ENCODE measurements around the gene COTL1. TPM values are rescaled to one million over a fixed set of nuclear protein-coding genes. Genes with fewer than 3 reads are reported as not detected.
A peak's percentile ranks its signal among the peaks of the same experiment; 100 is the strongest.

Gene COTL1
- total and polyA plus RNA-seq, 12 donors: 6.4 to 72.9 (median 9.7) TPM

DNA sequence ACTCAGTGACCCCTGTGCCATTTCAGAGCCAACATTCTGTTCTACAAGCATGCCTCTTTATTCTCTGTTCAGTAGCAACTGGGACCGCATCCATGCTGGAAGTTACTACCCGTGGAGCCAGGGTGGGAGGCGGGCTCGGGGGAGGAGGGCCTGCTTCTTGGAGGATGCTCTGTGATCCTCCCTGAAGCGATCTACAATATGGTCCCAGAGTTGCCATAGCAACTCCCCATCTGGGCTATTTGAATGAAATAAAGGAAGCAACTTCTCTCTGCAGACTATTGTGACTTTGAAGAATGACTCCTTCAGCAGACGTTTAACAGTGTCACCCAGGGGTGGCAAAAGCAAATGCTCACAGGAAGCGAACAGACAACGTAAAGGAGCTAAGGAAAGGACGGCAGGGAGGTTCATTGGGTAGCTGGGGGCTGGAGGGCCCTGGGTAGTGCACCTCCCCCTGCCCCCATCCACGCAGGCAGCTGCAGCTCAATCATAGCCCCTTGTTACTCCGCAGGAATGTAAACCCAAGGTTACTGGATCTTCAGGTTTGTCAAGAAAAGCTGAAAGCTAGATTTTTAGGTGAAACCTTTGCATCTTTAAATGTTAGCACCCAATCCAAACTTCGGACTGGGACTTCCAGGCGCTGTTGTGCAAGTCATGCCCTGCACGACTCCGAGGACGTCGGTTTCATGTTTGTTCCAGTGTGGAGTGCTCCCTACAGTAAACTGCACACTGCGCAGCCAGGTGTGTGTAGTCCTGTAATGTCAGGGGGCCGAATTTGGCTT, 62.3 kb downstream of the COTL1 start:
- Histone ChIP-seq H3K4me1 (peaks cover 0 to 4% (median 0%) of the 10 kb centered on the region in 9 donors), H3K4me3 (no peak overlapping the region), H3K36me3 (no peaks in the 10 kb centered on the region), H3K27me3 (peaks cover 0 to 37% (median 13%) of the 10 kb centered on the region in 7 donors), H3K27ac (no peak overlapping the region), H3K9me3 (no peaks in the 10 kb centered on the region)
- no peak for ATAC-seq
- TF ChIP-seq, protein P1, sequence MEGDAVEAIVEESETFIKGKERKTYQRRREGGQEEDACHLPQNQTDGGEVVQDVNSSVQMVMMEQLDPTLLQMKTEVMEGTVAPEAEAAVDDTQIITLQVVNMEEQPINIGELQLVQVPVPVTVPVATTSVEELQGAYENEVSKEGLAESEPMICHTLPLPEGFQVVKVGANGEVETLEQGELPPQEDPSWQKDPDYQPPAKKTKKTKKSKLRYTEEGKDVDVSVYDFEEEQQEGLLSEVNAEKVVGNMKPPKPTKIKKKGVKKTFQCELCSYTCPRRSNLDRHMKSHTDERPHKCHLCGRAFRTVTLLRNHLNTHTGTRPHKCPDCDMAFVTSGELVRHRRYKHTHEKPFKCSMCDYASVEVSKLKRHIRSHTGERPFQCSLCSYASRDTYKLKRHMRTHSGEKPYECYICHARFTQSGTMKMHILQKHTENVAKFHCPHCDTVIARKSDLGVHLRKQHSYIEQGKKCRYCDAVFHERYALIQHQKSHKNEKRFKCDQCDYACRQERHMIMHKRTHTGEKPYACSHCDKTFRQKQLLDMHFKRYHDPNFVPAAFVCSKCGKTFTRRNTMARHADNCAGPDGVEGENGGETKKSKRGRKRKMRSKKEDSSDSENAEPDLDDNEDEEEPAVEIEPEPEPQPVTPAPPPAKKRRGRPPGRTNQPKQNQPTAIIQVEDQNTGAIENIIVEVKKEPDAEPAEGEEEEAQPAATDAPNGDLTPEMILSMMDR (IDR thresholded peaks at IDR 0.05): no peak
- no peak for DNase-seq
- intact Hi-C loops (cut with DNase I): no loop called here
- WGBS, 2 donors: 60% methylated on average over 19 of the region's 19 CpGs

DNA sequence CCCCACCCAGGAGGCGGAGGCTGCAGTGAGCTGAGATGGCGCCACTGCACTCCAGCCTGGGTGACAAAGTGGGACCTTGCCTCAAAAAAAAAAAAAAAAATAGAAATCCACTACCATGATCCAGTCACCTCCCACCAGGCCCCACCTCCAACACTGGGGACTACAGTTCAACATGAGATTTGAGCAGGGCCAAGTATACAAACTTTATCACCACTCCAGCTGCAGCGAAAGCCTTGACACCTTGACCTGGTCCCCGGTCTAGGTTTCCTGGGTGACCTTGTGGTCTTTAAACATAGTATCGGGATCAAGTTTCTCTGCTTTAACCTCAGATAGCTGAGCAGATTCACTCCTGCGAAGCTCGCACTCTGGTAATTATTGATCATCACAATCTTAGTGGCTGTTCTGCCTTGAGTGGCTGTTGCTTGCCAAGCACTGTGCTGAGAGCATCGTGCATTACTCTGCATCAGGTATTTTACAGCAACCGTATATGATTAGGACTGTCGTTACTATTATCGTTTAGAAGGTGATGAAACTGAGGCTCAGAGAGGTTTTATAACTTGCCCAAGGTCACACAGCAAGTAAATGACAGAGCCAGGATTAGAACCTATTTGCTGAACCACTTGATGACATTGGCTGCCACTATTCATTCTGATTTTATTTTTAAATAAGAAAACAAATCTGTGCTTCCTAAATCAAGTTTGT, 63.1 kb downstream of the COTL1 start:
- TF ChIP-seq, protein P1 (IDR thresholded peaks at IDR 0.05): no peak
- H3K27me3 ChIP-seq: peaks cover 0 to 37% (median 13%) of the 10 kb centered on the region in 7 donors
- 92 to 93% methylated on average over 11 of the region's 11 CpGs for WGBS, 2 donors
- DNase-seq (no peak), ATAC-seq (no peak)
- peaks cover 0 to 5% (median 0%) of the 10 kb centered on the region in 9 donors for H3K4me1 ChIP-seq
- no peak overlapping the region for H3K4me3 ChIP-seq
- H3K36me3 ChIP-seq: no peaks in the 10 kb centered on the region
- H3K9me3 ChIP-seq: no peaks in the 10 kb centered on the region
- H3K27ac ChIP-seq: peak overlapping the region in 1 of 10 donors; percentile 67
- intact Hi-C loops (cut with DNase I): no loop called here

DNA sequence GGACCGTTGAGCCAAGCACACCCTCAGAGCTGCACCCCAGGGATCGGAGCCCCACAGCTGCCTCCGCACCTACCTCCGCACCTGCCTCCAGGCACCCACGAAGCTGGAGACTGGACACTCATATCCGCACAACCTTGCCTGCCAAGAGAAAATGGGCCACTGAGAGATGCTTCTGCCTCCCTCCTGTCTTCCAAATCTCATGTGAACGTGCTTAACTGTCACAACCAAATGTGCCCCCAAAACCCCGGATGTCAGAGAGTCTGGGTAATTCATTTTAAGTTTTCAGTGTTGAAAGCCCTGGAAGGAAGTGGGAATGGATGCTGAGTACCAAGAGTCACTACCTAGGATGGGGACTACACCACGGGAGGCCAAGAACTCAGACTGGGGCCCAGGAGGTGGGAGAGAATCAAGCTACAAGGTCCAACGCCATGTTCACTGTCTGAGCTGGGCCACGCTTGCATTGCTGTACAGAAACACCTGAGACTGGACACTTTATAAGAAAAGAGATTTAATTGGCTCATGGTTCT, 63.9 kb downstream of the COTL1 start:
- intact Hi-C loops (cut with DNase I): no loop called here
- peaks cover 0 to 34% (median 13%) of the 10 kb centered on the region in 7 donors for H3K27me3 ChIP-seq
- TF ChIP-seq, protein P1 (IDR thresholded peaks at IDR 0.05): no peak
- peak overlapping the region in 1 of 10 donors; percentile 67 for H3K27ac ChIP-seq
- peaks cover 0 to 9% (median 0%) of the 10 kb centered on the region in 9 donors for H3K4me1 ChIP-seq
- H3K4me3 ChIP-seq: peak overlapping the region in 1 of 10 donors; percentile 39
- DNase-seq (no peak), ATAC-seq (no peak)
- 85 to 89% methylated on average over 11 of the region's 11 CpGs for WGBS, 2 donors
- no peaks in the 10 kb centered on the region for H3K9me3 ChIP-seq
- no peaks in the 10 kb centered on the region for H3K36me3 ChIP-seq

DNA sequence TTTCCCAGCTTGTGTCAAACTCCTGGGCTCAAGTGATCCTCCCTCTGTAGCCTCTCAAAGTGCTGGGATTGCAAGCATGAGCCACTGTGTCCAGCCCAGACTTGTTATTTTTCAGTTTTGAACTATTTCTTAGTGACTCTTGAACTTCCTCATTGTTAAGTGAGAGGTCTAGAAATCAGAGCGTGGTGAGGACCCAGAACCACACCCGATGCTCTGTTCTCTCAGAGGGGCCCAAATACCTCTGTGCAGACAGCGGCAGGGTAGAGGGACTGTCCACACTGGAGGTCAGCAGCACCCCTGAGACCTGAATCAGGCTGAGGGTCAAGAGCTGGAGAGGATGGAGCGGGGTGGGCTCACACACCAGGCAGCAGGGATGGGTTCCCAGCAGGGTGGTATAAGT, 65.7 kb downstream of the COTL1 start:
- DNase-seq (no peak), ATAC-seq (no peak)
- H3K27ac ChIP-seq: peak overlapping the region in 1 of 10 donors; percentile 49
- intact Hi-C loops (cut with DNase I): no loop called here
- peak overlapping the region in 1 of 10 donors; percentile 39 for H3K4me3 ChIP-seq
- peaks cover 0 to 9% (median 0%) of the 10 kb centered on the region in 9 donors for H3K4me1 ChIP-seq
- no peaks in the 10 kb centered on the region for H3K36me3 ChIP-seq
- H3K9me3 ChIP-seq: no peaks in the 10 kb centered on the region
- WGBS, 2 donors: 60 to 90% methylated on average over 4 of the region's 4 CpGs
- H3K27me3 ChIP-seq: peaks cover 0 to 24% (median 5%) of the 10 kb centered on the region in 7 donors
- TF ChIP-seq, protein P1 (IDR thresholded peaks at IDR 0.05): no peak

Data from heart right ventricle (tissue), 16 donors.